ENCODE measurements around the gene POLL.

DNA sequence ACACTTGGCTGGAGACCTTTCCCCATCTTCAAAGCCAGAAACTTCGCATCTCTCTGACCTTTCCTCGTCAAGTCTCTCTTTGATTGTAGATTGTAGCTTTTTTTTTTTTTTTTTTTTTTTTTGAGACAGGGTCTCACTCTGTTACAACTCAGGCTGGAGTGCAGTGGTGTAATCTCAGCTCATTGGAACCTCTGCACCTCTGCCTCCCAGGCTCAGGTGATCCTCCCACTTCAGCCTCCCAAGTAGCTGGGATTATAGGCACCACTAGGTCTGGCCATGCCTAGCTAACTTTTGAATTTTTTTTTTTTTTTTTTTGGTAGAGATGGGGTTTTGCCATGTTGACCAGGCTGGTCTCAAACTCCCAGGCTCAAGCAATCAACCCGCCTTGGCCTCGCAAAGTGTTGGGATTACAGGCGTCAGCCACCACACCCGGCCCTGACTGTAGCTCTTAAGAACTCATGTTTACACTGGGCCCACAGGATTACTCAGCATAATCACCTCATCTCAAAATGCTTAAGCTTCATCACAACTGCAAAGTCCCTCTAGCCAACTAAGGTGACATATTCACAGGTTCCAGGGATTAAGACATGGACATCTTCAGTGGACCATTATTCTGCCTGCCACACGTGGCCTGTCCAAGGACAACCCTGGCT is 11.7 kb downstream of the POLL start:
- TF ChIP-seq, protein P1, sequence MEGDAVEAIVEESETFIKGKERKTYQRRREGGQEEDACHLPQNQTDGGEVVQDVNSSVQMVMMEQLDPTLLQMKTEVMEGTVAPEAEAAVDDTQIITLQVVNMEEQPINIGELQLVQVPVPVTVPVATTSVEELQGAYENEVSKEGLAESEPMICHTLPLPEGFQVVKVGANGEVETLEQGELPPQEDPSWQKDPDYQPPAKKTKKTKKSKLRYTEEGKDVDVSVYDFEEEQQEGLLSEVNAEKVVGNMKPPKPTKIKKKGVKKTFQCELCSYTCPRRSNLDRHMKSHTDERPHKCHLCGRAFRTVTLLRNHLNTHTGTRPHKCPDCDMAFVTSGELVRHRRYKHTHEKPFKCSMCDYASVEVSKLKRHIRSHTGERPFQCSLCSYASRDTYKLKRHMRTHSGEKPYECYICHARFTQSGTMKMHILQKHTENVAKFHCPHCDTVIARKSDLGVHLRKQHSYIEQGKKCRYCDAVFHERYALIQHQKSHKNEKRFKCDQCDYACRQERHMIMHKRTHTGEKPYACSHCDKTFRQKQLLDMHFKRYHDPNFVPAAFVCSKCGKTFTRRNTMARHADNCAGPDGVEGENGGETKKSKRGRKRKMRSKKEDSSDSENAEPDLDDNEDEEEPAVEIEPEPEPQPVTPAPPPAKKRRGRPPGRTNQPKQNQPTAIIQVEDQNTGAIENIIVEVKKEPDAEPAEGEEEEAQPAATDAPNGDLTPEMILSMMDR (optimal IDR thresholded peaks at IDR 0.05 in 1 of 3, IDR thresholded peaks at IDR 0.05 in 1 of 3, conservative IDR thresholded peaks at IDR 0.05 in 1 of 3; ENCODE audit: extremely low read depth in 1 of 3, insufficient read depth in 2 of 3, low read length in 3 of 3), result no peak
- TF ChIP-seq EZH2 (IDR thresholded peaks at IDR 0.05; ENCODE audit: low read length), result no peak

All from keratinocyte (primary cell).